HFFc6 (cell line): ENCODE results near the gene PRKCE. TPM values are rescaled to one million over a fixed set of nuclear protein-coding genes. Genes with fewer than 3 reads are reported as not detected.

Experiments
- DNase-seq: peaks from one replicate; pipeline ENCODE4 v3.0.0-alpha.2; 2018
- H3K27ac Mint-ChIP-seq: 2 replicates; pipeline ENCODE4 v1.8.0; 2020; ENCODE audit warnings: mild to moderate bottlenecking, mixed read lengths
- H3K27me3 Mint-ChIP-seq: 2 replicates; pipeline ENCODE4 v1.8.0; 2021; ENCODE audit warnings: mild to moderate bottlenecking, moderate library complexity, mixed read lengths; ENCODE audit not compliant: insufficient read depth
- H3K36me3 Mint-ChIP-seq: 2 replicates; pipeline ENCODE4 v1.8.0; 2021; ENCODE audit warnings: low read depth, mixed read lengths
- H3K4me1 Mint-ChIP-seq: 2 replicates; pipeline ENCODE4 v1.8.0; 2020; ENCODE audit warnings: low read depth, mixed read lengths
- H3K4me3 Mint-ChIP-seq: 2 replicates; pipeline ENCODE4 v1.8.0; 2020; ENCODE audit warnings: mild to moderate bottlenecking, moderate library complexity, mixed read lengths
- H3K9me3 Mint-ChIP-seq: 2 replicates; pipeline ENCODE4 v1.8.0; 2020; ENCODE audit warnings: mild to moderate bottlenecking, mixed read lengths
- total RNA-seq, 6 experiments: library from RNA; stranded (reverse); fragmentation: NEBNext Ultra II Directional; extraction: Animal tissue kit (Norgen Biotek cat#: 25700); gene quantifications; 2 replicates in 1 of 6; 3 replicates in 5 of 6; pipeline ENCODE4 v1.2.3, GENCODE V29; 2021
- TF ChIP-seq, protein P1 (sequence below): fragments of 200-600 bp; sonication (generic); IDR thresholded peaks from 2 replicates; pipeline ENCODE4 v1.5.0; 2021; ENCODE audit warnings: antibody characterized with exemption, mild to moderate bottlenecking

The PRKCE gene
- total RNA-seq, 6 experiments from 2014 or later = 10.8 to 13.7 (median 12.0) TPM

DNA sequence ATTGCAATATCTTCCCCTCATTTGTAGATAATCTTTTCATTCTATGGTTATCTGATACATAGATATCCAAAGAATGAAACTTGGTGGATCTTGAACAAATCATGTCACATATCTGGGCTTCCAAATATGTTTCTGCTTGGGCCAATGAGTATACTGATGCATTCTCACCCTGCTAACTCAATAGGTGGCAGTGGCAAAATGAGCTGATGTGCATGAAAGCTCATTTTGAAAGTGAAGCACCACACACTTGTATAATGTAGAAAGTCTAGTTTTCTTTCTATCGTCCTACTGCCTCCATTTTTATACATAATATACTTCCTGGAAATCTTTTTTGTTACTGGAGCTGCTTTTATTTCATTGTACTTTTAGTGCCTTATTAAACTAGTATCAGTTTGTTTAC is 208.2 kb downstream of the PRKCE start:
- Mint-ChIP-seq H3K27me3 (peaks cover 2% of the 10 kb centered on the region; the same call in 1 of the 2 replicates), H3K27ac (peak overlapping the region; percentile 69; the same call in 1 of the 2 replicates), H3K4me3 (peak overlapping the region; percentile 83), H3K9me3 (peaks cover 4% of the 10 kb centered on the region; the same call in 1 of the 2 replicates), H3K4me1 (peaks cover 38% of the 10 kb centered on the region), H3K36me3 (peaks cover 8% of the 10 kb centered on the region; the same call in 1 of the 2 replicates)
- no peak for DNase-seq
- TF ChIP-seq, protein P1, sequence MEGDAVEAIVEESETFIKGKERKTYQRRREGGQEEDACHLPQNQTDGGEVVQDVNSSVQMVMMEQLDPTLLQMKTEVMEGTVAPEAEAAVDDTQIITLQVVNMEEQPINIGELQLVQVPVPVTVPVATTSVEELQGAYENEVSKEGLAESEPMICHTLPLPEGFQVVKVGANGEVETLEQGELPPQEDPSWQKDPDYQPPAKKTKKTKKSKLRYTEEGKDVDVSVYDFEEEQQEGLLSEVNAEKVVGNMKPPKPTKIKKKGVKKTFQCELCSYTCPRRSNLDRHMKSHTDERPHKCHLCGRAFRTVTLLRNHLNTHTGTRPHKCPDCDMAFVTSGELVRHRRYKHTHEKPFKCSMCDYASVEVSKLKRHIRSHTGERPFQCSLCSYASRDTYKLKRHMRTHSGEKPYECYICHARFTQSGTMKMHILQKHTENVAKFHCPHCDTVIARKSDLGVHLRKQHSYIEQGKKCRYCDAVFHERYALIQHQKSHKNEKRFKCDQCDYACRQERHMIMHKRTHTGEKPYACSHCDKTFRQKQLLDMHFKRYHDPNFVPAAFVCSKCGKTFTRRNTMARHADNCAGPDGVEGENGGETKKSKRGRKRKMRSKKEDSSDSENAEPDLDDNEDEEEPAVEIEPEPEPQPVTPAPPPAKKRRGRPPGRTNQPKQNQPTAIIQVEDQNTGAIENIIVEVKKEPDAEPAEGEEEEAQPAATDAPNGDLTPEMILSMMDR = no peak

DNA sequence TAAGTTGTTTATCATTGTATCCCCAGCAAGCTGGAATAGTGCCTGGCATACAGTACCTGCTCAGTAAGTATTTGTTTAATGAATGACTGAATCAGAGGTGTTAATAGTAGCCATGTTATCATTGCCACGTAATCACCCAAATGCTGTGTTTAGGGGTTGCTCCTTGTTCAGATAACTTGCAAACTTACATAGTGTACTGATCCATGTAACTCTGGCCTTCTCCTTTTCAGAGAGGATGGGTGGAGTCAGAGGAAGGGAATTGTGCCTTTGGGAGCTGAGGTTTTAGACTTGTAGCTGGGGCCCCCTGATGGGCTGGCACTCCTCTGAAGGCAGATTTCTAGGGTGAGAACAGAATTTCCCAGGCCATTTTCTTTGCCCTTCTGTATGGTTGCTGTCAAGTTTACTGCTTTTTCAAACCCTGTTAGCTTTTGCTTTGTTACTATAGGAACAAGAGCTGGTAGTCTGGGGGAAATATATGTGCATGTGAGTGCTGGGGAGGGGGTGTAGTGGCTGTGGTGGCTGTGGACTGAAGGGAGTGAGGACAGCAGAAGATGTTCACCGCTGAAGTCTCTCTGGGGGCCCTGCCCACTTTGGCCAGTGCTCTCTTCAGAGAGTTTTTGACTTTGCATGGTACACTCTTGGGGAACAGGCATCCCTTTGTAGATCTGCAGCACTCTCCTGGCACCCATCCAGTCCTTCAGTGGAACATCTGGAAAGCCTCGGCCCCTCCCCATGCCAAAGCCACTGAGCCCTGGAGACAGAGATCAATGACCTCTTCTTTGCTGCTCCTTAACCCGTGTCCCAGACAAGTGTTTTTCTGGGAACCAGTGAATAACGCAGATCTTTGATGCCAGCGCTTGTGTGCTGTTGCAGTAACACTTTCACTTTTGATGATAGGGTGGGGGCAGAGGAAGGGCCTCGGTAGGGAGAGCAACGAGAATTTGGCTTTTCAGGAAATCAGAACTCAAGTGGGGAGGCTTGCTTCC is 209.0 kb downstream of the PRKCE start:
- peak; percentile 18 for DNase-seq
- H3K4me1 Mint-ChIP-seq = peaks cover 33% of the 10 kb centered on the region
- H3K36me3 Mint-ChIP-seq = peaks cover 8% of the 10 kb centered on the region; the same call in 1 of the 2 replicates
- H3K27me3 Mint-ChIP-seq = peaks cover 2% of the 10 kb centered on the region; the same call in 1 of the 2 replicates
- TF ChIP-seq, protein P1 = no peak; the same call in 1 of the 2 replicates
- H3K27ac Mint-ChIP-seq = peak overlapping the region; percentile 69
- H3K4me3 Mint-ChIP-seq = peak overlapping the region; percentile 83
- peaks cover 4% of the 10 kb centered on the region; the same call in 1 of the 2 replicates for H3K9me3 Mint-ChIP-seq

DNA sequence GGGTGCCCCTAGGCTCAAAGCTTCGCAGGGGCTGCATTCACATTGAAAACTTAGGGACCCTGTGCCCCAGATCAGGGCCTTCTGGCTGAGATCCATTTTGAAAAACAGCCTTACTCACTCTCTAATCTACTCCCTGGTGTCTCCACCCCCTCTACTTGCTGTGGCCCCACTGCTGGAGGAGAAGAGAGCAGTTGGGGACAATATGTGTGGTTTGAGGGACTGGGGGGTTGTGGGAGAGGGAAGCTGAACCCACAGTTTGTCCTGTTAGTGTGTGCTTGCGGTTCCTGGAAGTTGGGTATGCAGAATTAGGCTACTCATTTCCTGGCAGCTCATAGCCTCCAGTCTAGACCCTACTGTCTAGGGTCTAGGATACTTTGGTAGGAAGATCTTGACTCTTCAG is 211.4 kb downstream of the PRKCE start:
- TF ChIP-seq, protein P1 = no peak
- H3K27ac Mint-ChIP-seq = no peak overlapping the region
- H3K4me3 Mint-ChIP-seq = no peak overlapping the region
- H3K4me1 Mint-ChIP-seq = peaks cover 21% of the 10 kb centered on the region
- no peak for DNase-seq
- peaks cover 2% of the 10 kb centered on the region; the same call in 1 of the 2 replicates for H3K27me3 Mint-ChIP-seq
- H3K36me3 Mint-ChIP-seq = no peaks in the 10 kb centered on the region
- no peaks in the 10 kb centered on the region for H3K9me3 Mint-ChIP-seq

DNA sequence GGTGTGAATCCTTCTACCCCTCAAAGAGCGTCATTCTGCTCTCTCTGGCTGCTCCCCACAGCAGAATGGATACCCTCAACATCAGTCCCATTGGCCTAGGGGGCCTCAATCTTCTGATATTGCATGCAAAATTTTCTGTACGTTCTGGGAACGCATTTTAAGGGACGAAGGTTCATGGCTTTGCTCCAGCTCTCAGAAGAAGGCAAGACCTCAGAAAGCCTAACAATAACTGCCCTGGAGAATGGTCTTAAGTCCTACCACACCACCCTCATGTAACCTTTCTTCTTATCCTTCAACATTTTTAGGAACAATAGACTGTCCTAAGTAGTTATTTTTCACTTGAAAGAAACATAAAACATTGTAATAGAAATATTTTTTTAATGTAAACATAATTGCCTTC is 212.6 kb downstream of the PRKCE start:
- Mint-ChIP-seq H3K36me3 (no peaks in the 10 kb centered on the region), H3K4me1 (peaks cover 26% of the 10 kb centered on the region), H3K27ac (no peak overlapping the region), H3K9me3 (no peaks in the 10 kb centered on the region), H3K27me3 (peaks cover 2% of the 10 kb centered on the region; the same call in 1 of the 2 replicates), H3K4me3 (no peak overlapping the region)
- TF ChIP-seq, protein P1 = no peak
- no peak for DNase-seq

DNA sequence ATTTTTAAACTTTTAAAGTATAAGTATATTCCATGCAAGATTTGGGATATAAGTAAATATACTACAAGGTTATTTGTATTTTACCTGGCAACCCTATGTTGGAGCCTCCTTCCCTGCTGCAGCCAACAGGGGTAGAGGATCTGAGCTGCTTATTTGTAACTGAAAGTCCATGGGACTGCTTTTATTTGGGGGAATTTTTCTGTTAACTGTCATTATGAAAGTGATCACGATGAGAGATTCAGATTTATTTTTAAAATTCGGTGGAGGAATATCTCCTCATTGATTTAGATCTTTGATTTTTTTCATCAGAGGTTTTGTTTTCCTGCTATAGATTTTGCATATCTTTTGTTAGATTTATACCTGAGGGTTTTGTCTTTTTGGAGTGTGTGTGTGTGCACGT is 215.9 kb downstream of the PRKCE start:
- Mint-ChIP-seq H3K4me1 (peaks cover 35% of the 10 kb centered on the region), H3K4me3 (no peak overlapping the region), H3K9me3 (no peaks in the 10 kb centered on the region), H3K36me3 (peaks cover 2% of the 10 kb centered on the region; the same call in 1 of the 2 replicates), H3K27me3 (no peaks in the 10 kb centered on the region; the same call in 1 of the 2 replicates), H3K27ac (no peak overlapping the region)
- no peak for DNase-seq
- TF ChIP-seq, protein P1 = no peak
